ENCODE measurements around the gene NCKAP5. TPM values are rescaled to one million over a fixed set of nuclear protein-coding genes. Genes with fewer than 3 reads are reported as not detected.

Gene NCKAP5
- total RNA-seq, 1 donor from 2014 or later: 0.87 TPM

GRCh38 chr2:132627536-132627935 is 940.7 kb downstream of the NCKAP5 start:
- H3K9me3 Mint-ChIP-seq (ENCODE audit: low read depth): no peaks in the 10 kb centered on the region
- peaks cover 11% of the 10 kb centered on the region for H3K27me3 Mint-ChIP-seq (ENCODE audit: low read depth)
- no peak overlapping the region for H3K27ac Mint-ChIP-seq (ENCODE audit: unreplicated experiment)
- H3K36me3 Mint-ChIP-seq (ENCODE audit: low read depth): no peaks in the 10 kb centered on the region
- no peak overlapping the region for H3K4me3 Mint-ChIP-seq (ENCODE audit: unreplicated experiment)
- DNase-seq (ENCODE audit: low spot score): no peak
- TF ChIP-seq CTCF (IDR thresholded peaks at IDR 0.05): no peak
- no peaks in the 10 kb centered on the region for H3K4me1 Mint-ChIP-seq (ENCODE audit: low read depth)

GRCh38 chr2:132623096-132623839 is 945.0 kb downstream of the NCKAP5 start:
- no peak for DNase-seq (ENCODE audit: low spot score)
- no peak overlapping the region for H3K27ac Mint-ChIP-seq (ENCODE audit: unreplicated experiment)
- H3K27me3 Mint-ChIP-seq (ENCODE audit: low read depth): peaks cover 5% of the 10 kb centered on the region
- H3K36me3 Mint-ChIP-seq (ENCODE audit: low read depth): no peaks in the 10 kb centered on the region
- no peaks in the 10 kb centered on the region for H3K9me3 Mint-ChIP-seq (ENCODE audit: low read depth)
- H3K4me1 Mint-ChIP-seq (ENCODE audit: low read depth): no peaks in the 10 kb centered on the region
- no peak for TF ChIP-seq CTCF (IDR thresholded peaks at IDR 0.05)
- no peak overlapping the region for H3K4me3 Mint-ChIP-seq (ENCODE audit: unreplicated experiment)

Data from chondrocyte (in vitro differentiated cells).